OCI-LY3 (cell line): ENCODE results near the gene MIER2.

Experiments used
- CTCF ChIP-seq: fragments of 200-600, 300-600 bp; sonication (generic); IDR thresholded peaks from 2 replicates; pipeline ENCODE4 v1.5.1; 2014; ENCODE audit warnings: antibody characterized with exemption, low read length, low read depth
- EZH2phosphoT487 ChIP-seq: fragments of 200-600 bp; shearing (Covaris generic); IDR thresholded peaks from 2 replicates; pipeline ENCODE4 v1.6.1; 2018; ENCODE audit warnings: antibody characterized with exemption, mixed run types, low read depth

GRCh38 chr19:322616-323015, 22.0 kb downstream of the MIER2 start:
- TF ChIP-seq CTCF (no peak), EZH2phosphoT487 (no peak)
